Central memory CD8-positive, alpha-beta T cell (primary cell): ENCODE results near the gene PDHX.
A peak's percentile ranks its signal among the peaks of the same experiment; 100 is the strongest.

Experiments used
- ATAC-seq: fragments of 150-1000 bp; cut with Tn5 transposase; replicated peaks from 2 replicates; pipeline ENCODE4 v1.10.0; 2022; ENCODE audit warnings: mild to moderate bottlenecking, moderate FRiP score, moderate number of reproducible peaks; ENCODE audit not compliant: poor library complexity, severe bottlenecking; ENCODE audit errors: extremely low read depth
- DNase-seq, 2 donors: peaks; one replicate each; pipeline ENCODE4 v3.0.0; 2021; ENCODE audit warnings: low spot score in 2 of 2
- H3K27ac Mint-ChIP-seq: one replicate; pipeline ENCODE4 v1.8.0; 2022; ENCODE audit warnings: low read depth, mild to moderate bottlenecking, moderate library complexity, mixed read lengths
- H3K27me3 Mint-ChIP-seq: one replicate; pipeline ENCODE4 v1.8.0; 2022; ENCODE audit warnings: mixed read lengths
- H3K36me3 Mint-ChIP-seq: one replicate; pipeline ENCODE4 v1.8.0; 2022; ENCODE audit warnings: mild to moderate bottlenecking, moderate library complexity, mixed read lengths; ENCODE audit not compliant: insufficient read depth
- H3K4me1 Mint-ChIP-seq: one replicate; pipeline ENCODE4 v1.8.0; 2022; ENCODE audit warnings: mixed read lengths
- H3K4me3 Mint-ChIP-seq: one replicate; pipeline ENCODE4 v1.8.0; 2022; ENCODE audit warnings: mild to moderate bottlenecking, moderate library complexity, mixed read lengths
- H3K9me3 Mint-ChIP-seq: one replicate; pipeline ENCODE4 v1.8.0; 2022; ENCODE audit warnings: mixed read lengths

PDHX gene

DNA sequence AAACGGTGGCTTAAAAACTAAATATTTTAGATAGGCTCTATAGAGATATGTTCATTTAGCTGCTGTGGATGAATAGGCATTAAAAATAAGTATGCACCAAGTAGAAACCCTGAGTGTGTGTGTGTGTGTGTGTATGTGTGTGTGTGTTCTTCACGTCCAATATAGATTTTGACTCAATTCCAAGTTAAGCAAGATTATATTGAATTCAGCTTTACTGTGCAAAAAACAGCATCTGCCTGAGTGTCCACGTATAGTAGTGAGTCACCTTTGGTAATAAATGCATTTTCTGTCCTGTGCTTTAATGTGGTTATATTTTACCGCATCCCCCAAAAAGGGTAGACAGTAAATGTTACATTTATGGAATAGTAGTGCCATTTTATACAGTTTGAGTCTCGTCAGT lies 71.2 kb downstream of the PDHX start:
- H3K9me3 Mint-ChIP-seq, result no peaks in the 10 kb centered on the region
- ATAC-seq, result no peak

GRCh38 chr11:34988294-34989255 lies 72.2 kb downstream of the PDHX start:
- Mint-ChIP-seq H3K4me1 (peaks cover 20% of the 10 kb centered on the region), H3K27me3 (no peaks in the 10 kb centered on the region), H3K4me3 (no peak overlapping the region), H3K9me3 (no peaks in the 10 kb centered on the region), H3K36me3 (peaks cover 12% of the 10 kb centered on the region), H3K27ac (peak overlapping the region; percentile 22)
- DNase-seq, result no peak
- no peak for ATAC-seq

More for the DNA sequence above, 71.2 kb downstream of the PDHX start:
- DNase-seq, result no peak
- Mint-ChIP-seq H3K4me1 (peaks cover 20% of the 10 kb centered on the region), H3K27ac (no peak overlapping the region), H3K36me3 (peaks cover 12% of the 10 kb centered on the region), H3K27me3 (no peaks in the 10 kb centered on the region), H3K4me3 (no peak overlapping the region)

- DNase-seq, result no peak
- Mint-ChIP-seq H3K4me1 (peaks cover 20% of the 10 kb centered on the region), H3K9me3 (no peaks in the 10 kb centered on the region), H3K36me3 (peaks cover 5% of the 10 kb centered on the region), H3K27me3 (no peaks in the 10 kb centered on the region), H3K27ac (no peak overlapping the region), H3K4me3 (no peak overlapping the region)
- ATAC-seq, result no peak
Measured at GRCh38 chr11:34990916-34991315, 74.5 kb downstream of the PDHX start.

- H3K9me3 Mint-ChIP-seq, result no peaks in the 10 kb centered on the region
- DNase-seq (no peak), ATAC-seq (no peak)
- no peaks in the 10 kb centered on the region for H3K36me3 Mint-ChIP-seq
- no peak overlapping the region for H3K4me3 Mint-ChIP-seq
- H3K4me1 Mint-ChIP-seq, result peaks cover 12% of the 10 kb centered on the region
- H3K27ac Mint-ChIP-seq, result no peak overlapping the region
- no peaks in the 10 kb centered on the region for H3K27me3 Mint-ChIP-seq
Measured at GRCh38 chr11:34994854-34995253, 78.4 kb downstream of the PDHX start.

DNA sequence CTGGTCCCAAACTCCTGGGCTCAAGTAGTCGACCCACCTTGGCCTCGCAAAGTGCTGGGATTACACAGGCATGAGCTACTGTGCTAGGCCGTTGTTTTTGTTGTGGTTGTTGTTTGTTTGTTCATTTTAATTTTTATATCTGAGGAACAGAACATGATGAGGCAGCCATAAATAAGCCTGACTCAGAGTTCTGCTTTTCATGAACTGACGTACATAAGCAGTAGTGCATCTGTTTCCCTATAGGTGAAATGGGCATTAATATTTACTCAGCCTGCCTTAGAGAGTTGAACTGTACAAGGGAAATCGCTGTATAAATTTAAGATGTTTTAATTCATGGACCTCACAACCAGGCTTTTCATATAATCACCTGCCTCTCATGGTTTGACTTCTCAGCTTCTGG lies 80.5 kb downstream of the PDHX start:
- DNase-seq, result no peak
- Mint-ChIP-seq H3K27me3 (no peaks in the 10 kb centered on the region), H3K9me3 (no peaks in the 10 kb centered on the region), H3K4me3 (no peak overlapping the region), H3K27ac (no peak overlapping the region), H3K36me3 (no peaks in the 10 kb centered on the region), H3K4me1 (peaks cover 12% of the 10 kb centered on the region)
- ATAC-seq, result no peak

DNA sequence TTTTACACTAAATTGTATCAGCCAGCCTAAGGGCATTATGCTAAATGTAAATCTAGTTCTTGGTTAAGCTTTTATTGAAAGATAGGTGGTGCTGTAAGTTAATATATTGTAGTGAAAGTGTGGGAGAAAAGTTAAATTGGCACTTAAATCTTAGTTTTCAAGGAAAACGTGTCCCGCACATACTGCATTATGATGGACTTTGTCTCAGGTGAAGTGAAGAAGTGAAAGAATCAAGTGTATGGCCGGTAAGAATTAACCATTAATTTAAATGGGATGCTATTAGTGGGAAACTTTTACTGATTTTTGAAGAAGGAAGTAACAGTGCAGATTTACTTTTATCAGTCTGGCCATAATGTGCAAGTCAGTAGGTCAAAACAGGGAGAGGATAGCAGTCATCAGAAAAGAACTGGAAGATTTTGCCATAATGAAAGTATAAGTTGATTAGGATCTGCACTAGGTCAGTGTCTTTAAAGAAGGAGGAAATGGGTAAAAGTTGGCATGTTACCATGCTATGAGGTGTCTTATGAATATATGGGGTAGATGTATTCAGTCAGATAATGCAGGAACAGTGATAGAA lies 81.6 kb downstream of the PDHX start:
- Mint-ChIP-seq H3K4me1 (peaks cover 13% of the 10 kb centered on the region), H3K36me3 (no peaks in the 10 kb centered on the region), H3K4me3 (peak overlapping the region; percentile 22), H3K27me3 (no peaks in the 10 kb centered on the region), H3K27ac (peak overlapping the region; percentile 80), H3K9me3 (no peaks in the 10 kb centered on the region)
- DNase-seq (no peak), ATAC-seq (peak; percentile 43)

GRCh38 chr11:34999453-34999852 lies 83.0 kb downstream of the PDHX start:
- ATAC-seq (no peak), DNase-seq (no peak)
- no peak overlapping the region for H3K4me3 Mint-ChIP-seq
- H3K27ac Mint-ChIP-seq, result no peak overlapping the region
- no peaks in the 10 kb centered on the region for H3K9me3 Mint-ChIP-seq
- H3K36me3 Mint-ChIP-seq, result no peaks in the 10 kb centered on the region
- H3K27me3 Mint-ChIP-seq, result no peaks in the 10 kb centered on the region
- peaks cover 19% of the 10 kb centered on the region for H3K4me1 Mint-ChIP-seq

GRCh38 chr11:35003186-35003585 lies 86.8 kb downstream of the PDHX start:
- H3K27ac Mint-ChIP-seq, result peak overlapping the region; percentile 19
- no peak overlapping the region for H3K4me3 Mint-ChIP-seq
- peaks cover 42% of the 10 kb centered on the region for H3K4me1 Mint-ChIP-seq
- H3K9me3 Mint-ChIP-seq, result no peaks in the 10 kb centered on the region
- H3K36me3 Mint-ChIP-seq, result no peaks in the 10 kb centered on the region
- DNase-seq (no peak), ATAC-seq (no peak)
- H3K27me3 Mint-ChIP-seq, result no peaks in the 10 kb centered on the region

DNA sequence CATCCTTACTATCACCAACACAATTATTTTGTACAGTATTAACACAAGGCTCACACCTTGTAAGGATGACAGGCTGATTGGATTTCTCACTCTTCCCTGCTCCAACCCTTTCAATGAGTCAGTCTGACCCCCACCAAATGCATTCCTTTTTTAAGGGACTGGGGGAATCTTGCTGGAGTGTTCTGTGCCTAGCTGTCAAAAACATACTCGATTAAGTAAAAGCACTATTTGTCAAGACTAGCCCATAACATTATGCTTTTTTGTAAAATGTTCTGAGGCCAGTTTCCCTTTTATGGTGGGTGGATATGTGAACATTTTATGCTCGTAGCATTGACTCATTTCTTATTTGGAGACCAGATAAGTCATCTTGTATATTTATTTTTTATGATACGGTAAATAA lies 87.2 kb downstream of the PDHX start:
- H3K9me3 Mint-ChIP-seq, result no peaks in the 10 kb centered on the region
- H3K4me3 Mint-ChIP-seq, result no peak overlapping the region
- H3K4me1 Mint-ChIP-seq, result peaks cover 39% of the 10 kb centered on the region
- DNase-seq (no peak), ATAC-seq (no peak)
- H3K27me3 Mint-ChIP-seq, result no peaks in the 10 kb centered on the region
- no peaks in the 10 kb centered on the region for H3K36me3 Mint-ChIP-seq
- H3K27ac Mint-ChIP-seq, result peak overlapping the region; percentile 19

- Mint-ChIP-seq H3K36me3 (no peaks in the 10 kb centered on the region), H3K27me3 (no peaks in the 10 kb centered on the region), H3K9me3 (no peaks in the 10 kb centered on the region), H3K4me3 (no peak overlapping the region), H3K27ac (no peak overlapping the region), H3K4me1 (peaks cover 47% of the 10 kb centered on the region)
- no peak for ATAC-seq
- no peak for DNase-seq
Measured at GRCh38 chr11:35005141-35005780, 88.8 kb downstream of the PDHX start.

DNA sequence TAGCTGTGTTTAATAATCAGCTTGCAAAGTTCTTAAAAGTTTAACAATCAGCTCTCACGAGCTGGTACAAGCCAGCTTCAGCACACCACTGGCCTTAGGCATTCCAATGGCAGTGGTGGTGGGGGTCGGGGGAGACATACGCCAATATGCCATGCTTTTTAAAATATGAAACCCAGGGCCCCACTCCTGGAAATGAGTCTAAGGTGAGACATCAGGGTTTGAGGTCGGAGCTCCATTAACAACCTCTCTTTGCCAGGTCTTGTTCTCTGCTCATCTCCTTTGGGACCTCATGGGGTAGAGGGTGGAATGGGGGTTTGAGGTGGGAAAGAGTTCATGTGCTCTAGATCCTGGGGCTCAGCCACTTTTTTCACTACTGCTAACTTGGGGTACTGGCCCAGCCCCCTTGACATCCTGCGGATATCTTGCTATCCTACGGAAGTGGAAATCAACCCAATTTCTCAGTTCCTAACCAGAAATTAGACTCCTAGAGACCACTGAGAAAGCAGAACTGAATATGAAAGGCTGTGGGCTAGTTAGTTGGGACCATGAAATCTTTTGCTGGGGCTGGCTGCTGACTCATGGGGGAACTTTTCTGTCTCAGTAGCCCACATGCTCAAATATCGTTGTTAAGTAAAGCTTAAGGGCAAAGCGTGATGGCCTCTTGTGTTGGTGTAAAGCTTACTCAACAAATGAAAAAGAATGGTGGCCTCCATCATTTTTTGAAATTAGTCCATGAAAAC lies 90.1 kb downstream of the PDHX start:
- no peaks in the 10 kb centered on the region for H3K27me3 Mint-ChIP-seq
- peak overlapping the region; percentile 74 for H3K27ac Mint-ChIP-seq
- no peaks in the 10 kb centered on the region for H3K36me3 Mint-ChIP-seq
- ATAC-seq, result peak; percentile 85
- peak in 1 of 2 donors; percentile 35 for DNase-seq
- H3K4me1 Mint-ChIP-seq, result peaks cover 47% of the 10 kb centered on the region
- H3K9me3 Mint-ChIP-seq, result no peaks in the 10 kb centered on the region
- H3K4me3 Mint-ChIP-seq, result peak overlapping the region; percentile 57

DNA sequence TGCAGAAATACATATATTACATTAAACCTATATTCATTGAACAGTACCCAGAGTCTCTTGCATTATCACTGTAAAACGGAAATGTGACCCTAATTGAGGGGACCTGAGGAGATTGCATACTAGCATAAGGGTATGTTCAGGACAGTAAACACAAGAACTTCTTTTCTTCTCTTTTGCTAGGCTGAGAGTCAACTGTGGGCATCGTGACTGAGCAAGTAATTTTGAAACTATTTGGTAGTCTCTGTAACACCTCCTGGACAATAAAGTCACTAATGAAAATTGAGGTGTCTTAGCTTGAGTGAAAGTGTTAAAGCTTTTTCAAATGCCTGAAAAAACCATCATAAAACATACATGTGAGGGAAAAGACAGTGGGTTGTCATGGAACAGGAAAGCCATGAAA lies 90.9 kb downstream of the PDHX start:
- no peak overlapping the region for H3K4me3 Mint-ChIP-seq

More for the DNA sequence above, 90.9 kb downstream of the PDHX start:
- Mint-ChIP-seq H3K36me3 (no peaks in the 10 kb centered on the region), H3K4me1 (peaks cover 49% of the 10 kb centered on the region), H3K9me3 (no peaks in the 10 kb centered on the region), H3K27me3 (no peaks in the 10 kb centered on the region), H3K27ac (peak overlapping the region; percentile 74)
- ATAC-seq (no peak), DNase-seq (no peak)
